OCI-M1 (cell line): ENCODE measurements around the gene ANKRD13B.

Source experiments
- DNase-seq: peaks from one replicate; lab custom pipeline; 2025; lab: John Stamatoyannopoulos, UW

Gene ANKRD13B

GRCh38 chr17:29568331-29569244, 24.3 kb upstream of the ANKRD13B start, which contains the start of gene TP53I13:
TSS of gene TP53I13 (plus strand) at chr17:29568701. CDS start at chr17:29568759, 58 bp downstream.
- DNase-seq = peak; percentile 85

GRCh38 chr17:29569245-29569950, 23.5 kb upstream of the ANKRD13B start:
- DNase-seq = no peak

GRCh38 chr17:29570521-29570920, 22.4 kb upstream of the ANKRD13B start:
- no peak for DNase-seq

GRCh38 chr17:29571486-29571882, 21.4 kb upstream of the ANKRD13B start:
- DNase-seq = no peak

GRCh38 chr17:29571883-29572681, 20.9 kb upstream of the ANKRD13B start:
- DNase-seq = no peak

GRCh38 chr17:29572691-29573557, 20.0 kb upstream of the ANKRD13B start:
- no peak for DNase-seq

GRCh38 chr17:29573558-29573869, 19.4 kb upstream of the ANKRD13B start:
- DNase-seq = no peak

- no peak for DNase-seq
Measured at GRCh38 chr17:29573871-29574731, 18.8 kb upstream of the ANKRD13B start.

GRCh38 chr17:29574732-29575510, 18.0 kb upstream of the ANKRD13B start:
- DNase-seq = no peak

- no peak for DNase-seq
Measured at GRCh38 chr17:29575511-29576213, 17.3 kb upstream of the ANKRD13B start.

GRCh38 chr17:29576214-29577000, 16.5 kb upstream of the ANKRD13B start:
- no peak for DNase-seq

GRCh38 chr17:29577001-29577370, 15.9 kb upstream of the ANKRD13B start:
- DNase-seq = no peak

GRCh38 chr17:29577385-29578211, 15.3 kb upstream of the ANKRD13B start:
- DNase-seq = no peak

GRCh38 chr17:29578626-29579485, 14.1 kb upstream of the ANKRD13B start:
- no peak for DNase-seq

- DNase-seq = peak; percentile 92
Measured at GRCh38 chr17:29579866-29580771, 12.8 kb upstream of the ANKRD13B start.
